ENCODE measurements around the gene ZFYVE1.
"Not testable (repeated sequence)": the region's sequence is repeated elsewhere in the genome, so short reads cannot be mapped to it uniquely, and the experiment has no call there.

ZFYVE1 gene

DNA sequence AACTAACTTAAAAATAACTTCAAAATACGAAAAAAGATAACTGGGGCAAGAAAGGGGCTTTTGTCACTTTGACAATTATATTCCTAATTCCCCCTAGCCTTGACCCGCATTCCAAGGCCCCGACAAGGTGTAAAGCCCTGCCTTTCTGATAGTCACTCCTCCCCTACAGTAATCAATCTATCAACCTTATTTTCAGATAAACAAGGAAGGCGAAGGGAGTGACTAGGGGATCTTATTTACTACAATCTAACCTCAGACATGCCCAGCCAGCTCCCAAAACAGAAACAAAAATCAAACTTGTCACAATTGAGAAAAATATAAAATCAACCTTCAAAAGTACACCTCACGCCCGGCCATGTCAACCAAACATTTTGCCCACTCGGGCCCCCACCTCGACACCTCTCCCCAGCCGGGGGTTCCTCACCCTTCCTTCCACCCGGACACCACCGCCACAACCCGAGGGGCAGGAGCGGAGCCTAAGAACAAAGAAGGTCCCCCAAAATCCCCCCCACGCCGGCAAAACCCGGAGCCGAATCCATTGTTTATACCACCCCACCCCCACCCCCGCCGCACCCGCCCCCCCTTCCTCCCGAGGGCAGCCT is 562 bp downstream of the ZFYVE1 start:
- Histone ChIP-seq H3K36me3 (ENCODE audit: control insufficient read depth, insufficient read depth, low read length) (peaks cover 5% of the 10 kb centered on the region), H3K4me3 (replicated peaks; ENCODE audit: low read depth, low read length) (peak overlapping the region; percentile 77), H3K27me3 (replicated peaks; ENCODE audit: control insufficient read depth, insufficient read depth, low read length) (no peaks in the 10 kb centered on the region)
- no peak for DNase-seq (ENCODE audit: extremely low read depth, insufficient read length)
- no peak for TF ChIP-seq CTCF (IDR thresholded peaks at IDR 0.05; ENCODE audit: insufficient read depth, low read length, poor library complexity, severe bottlenecking)

- Histone ChIP-seq H3K4me3 (replicated peaks; ENCODE audit: low read depth, low read length) (peak overlapping the region; percentile 18), H3K27me3 (replicated peaks; ENCODE audit: control insufficient read depth, insufficient read depth, low read length) (no peaks in the 10 kb centered on the region), H3K36me3 (ENCODE audit: control insufficient read depth, insufficient read depth, low read length) (peaks cover 5% of the 10 kb centered on the region)
- no peak for DNase-seq (ENCODE audit: extremely low read depth, insufficient read length)
- no peak for TF ChIP-seq CTCF (IDR thresholded peaks at IDR 0.05; ENCODE audit: insufficient read depth, low read length, poor library complexity, severe bottlenecking)
Observed at GRCh38 chr14:73025544-73025943, 1.4 kb downstream of the ZFYVE1 start.

DNA sequence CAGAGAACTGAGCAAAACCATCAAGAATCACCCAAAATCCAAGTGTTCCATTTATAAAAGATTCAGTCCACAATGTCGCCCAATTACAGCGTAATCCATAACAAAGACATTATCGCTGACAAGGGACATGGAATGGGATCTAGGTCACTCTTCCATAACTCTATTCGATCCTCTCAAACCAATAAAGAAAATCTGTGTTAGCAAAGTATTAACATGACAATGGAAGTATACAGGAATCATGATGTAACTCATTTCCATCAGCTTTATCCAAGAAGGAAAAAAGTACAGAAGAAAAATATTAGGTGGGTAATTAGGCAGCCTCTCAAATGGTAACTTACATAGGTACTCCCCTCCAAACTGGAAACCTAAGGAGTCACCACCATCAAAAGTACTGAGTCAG is 4.9 kb downstream of the ZFYVE1 start:
- no peak for TF ChIP-seq CTCF (IDR thresholded peaks at IDR 0.05; ENCODE audit: insufficient read depth, low read length, poor library complexity, severe bottlenecking)
- Histone ChIP-seq H3K4me3 (replicated peaks; ENCODE audit: low read depth, low read length) (no peak overlapping the region), H3K27me3 (replicated peaks; ENCODE audit: control insufficient read depth, insufficient read depth, low read length) (no peaks in the 10 kb centered on the region), H3K36me3 (ENCODE audit: control insufficient read depth, insufficient read depth, low read length) (peaks cover 8% of the 10 kb centered on the region)
- no peak for DNase-seq (ENCODE audit: extremely low read depth, insufficient read length)

- H3K4me3 ChIP-seq (replicated peaks; ENCODE audit: low read depth, low read length); H3K36me3 ChIP-seq (ENCODE audit: control insufficient read depth, insufficient read depth, low read length); H3K27me3 ChIP-seq (replicated peaks; ENCODE audit: control insufficient read depth, insufficient read depth, low read length); DNase-seq (ENCODE audit: extremely low read depth, insufficient read length): not testable (repeated sequence)
Observed at GRCh38 chr14:73016011-73016410, 10.9 kb downstream of the ZFYVE1 start.

DNA sequence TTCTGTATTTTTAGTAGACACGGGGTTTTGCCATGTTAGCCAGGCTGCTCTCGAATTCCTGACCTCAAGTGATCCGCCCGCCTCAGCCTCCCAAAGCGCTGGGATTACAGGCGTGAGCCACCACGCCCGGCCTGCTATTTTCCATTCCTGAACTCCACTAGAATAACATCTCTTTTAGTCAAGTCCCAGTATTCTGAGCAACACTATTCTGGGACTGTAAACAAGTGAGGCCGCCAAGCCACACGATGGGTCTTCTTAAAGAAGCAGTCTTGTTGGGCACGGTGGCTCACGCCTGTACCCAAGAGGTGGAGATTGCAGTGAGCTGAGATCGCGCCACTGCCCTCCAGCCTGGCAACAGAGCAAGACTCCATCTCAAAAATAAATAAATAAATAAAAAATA is 11.4 kb downstream of the ZFYVE1 start:
- H3K4me3 ChIP-seq (replicated peaks; ENCODE audit: low read depth, low read length); H3K27me3 ChIP-seq (replicated peaks; ENCODE audit: control insufficient read depth, insufficient read depth, low read length); DNase-seq (ENCODE audit: extremely low read depth, insufficient read length); H3K36me3 ChIP-seq (ENCODE audit: control insufficient read depth, insufficient read depth, low read length): not testable (repeated sequence)

DNA sequence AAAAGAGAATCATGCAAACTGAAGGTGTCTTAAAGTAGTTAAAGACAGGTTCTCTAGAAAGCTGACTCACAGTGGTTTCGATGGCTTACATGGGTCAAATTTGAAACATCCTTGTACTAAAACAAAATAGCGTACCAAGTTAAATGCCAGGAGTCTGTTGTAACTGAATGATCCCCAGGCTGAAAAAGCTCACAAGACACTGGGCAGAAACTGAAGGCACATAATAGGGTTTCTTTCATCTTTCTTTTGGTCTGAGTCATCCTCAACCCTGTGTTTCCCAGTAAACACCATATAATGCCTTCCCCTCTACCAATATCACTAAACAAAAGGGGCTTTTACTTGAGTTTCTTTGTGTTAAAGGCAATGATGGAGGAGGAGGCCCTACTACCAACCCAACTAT is 12.8 kb downstream of the ZFYVE1 start:
- H3K4me3 ChIP-seq (replicated peaks; ENCODE audit: low read depth, low read length), result no peak overlapping the region
- DNase-seq (ENCODE audit: extremely low read depth, insufficient read length), result peak; percentile 69

GRCh38 chr14:73011189-73011588 is 15.7 kb downstream of the ZFYVE1 start:
- H3K4me3 ChIP-seq (replicated peaks; ENCODE audit: low read depth, low read length); DNase-seq (ENCODE audit: extremely low read depth, insufficient read length); H3K36me3 ChIP-seq (ENCODE audit: control insufficient read depth, insufficient read depth, low read length); H3K27me3 ChIP-seq (replicated peaks; ENCODE audit: control insufficient read depth, insufficient read depth, low read length): not testable (repeated sequence)

More for the DNA sequence above, 12.8 kb downstream of the ZFYVE1 start:
- Histone ChIP-seq H3K27me3 (replicated peaks; ENCODE audit: control insufficient read depth, insufficient read depth, low read length) (no peaks in the 10 kb centered on the region), H3K36me3 (ENCODE audit: control insufficient read depth, insufficient read depth, low read length) (peaks cover 3% of the 10 kb centered on the region)
- TF ChIP-seq CTCF (IDR thresholded peaks at IDR 0.05; ENCODE audit: insufficient read depth, low read length, poor library complexity, severe bottlenecking), result no peak
